Stimulated activated naive CD8-positive, alpha-beta T cell treated with anti-CD3 and anti-CD28 coated beads, Interleukin-15, Interleukin-2, amounts not matched to agents 100 U/mL and 50 U/mL, for 24 hours (primary cell): ENCODE data around the gene TRERF1.
"Not testable (repeated sequence)": the region's sequence is repeated elsewhere in the genome, so short reads cannot be mapped to it uniquely, and the experiment has no call there.

ENCODE experiments used
- ATAC-seq: fragments of 150-1000 bp; cut with Tn5 transposase; one replicate; pipeline ENCODE4 v1.10.0; 2021
- DNase-seq: peaks from one replicate; pipeline ENCODE4 v3.0.0; 2021

Gene TRERF1

DNA sequence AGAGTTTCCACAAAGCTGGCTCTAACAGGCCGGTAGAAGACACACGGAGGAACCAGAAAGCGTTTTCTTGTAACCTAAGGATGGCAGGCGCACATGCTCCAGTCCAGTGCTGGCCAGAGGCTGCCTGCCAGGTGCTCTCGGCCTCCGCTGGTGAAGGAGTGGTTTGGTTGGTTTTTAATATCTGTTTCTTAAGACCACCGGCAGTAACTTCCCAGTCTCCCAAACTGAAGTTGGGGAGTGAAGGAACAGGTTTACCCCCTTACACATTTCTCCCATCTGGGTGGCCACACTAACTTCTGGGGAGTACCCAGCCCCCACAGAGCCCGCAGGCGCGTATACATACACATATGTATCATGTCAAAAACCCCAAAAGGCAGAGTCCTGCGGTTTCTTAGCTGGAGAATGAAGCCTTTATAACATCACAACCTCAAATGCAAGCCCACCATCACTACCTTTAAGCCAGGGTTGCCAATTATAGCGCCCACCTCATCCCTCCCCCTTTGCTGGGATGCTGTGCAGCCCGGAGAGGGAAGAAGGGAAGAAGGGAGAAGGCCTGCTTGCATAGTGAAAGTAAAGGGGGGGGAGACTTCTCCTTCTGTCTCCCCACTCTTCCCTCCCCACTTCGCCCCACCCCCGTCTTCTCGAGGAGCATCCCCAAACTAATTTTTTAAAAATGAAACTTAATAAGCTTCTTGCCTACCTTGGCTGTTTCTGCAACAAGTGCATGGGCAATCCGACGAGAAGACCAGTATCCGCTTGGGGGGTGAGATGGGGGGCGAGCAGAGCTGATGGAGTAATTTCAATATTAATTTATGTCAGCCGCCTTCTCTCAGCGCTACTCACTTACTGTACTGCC lies 1.0 kb downstream of the TRERF1 start:
- DNase-seq = peak; percentile 57
- peak; percentile 40 for ATAC-seq

DNA sequence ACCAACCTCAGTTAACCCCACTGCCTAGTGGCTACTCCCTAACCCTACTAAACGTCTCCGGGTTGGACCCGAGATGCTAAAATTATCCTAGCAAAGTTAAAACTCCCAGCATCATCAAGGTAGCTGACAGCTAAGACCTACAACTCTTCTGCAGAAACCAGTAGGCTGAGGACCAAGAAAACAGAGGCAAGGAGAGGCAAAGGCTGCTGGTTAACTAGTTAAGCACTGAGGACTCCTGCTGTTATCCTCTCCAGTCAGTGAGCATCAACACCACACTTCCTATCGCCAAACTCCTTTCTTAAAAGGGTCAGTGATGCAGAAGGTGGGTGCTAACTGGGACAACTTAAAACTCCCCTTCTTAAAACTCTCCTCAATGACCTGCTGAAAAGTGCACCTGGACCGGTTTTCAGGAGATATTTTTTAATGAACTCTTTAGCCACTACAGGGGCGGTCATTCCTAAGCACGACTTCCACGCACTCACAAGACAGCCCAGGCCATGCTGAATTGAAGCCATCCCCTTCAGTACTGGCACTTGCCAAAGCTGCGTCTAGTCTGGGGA lies 1.7 kb downstream of the TRERF1 start:
- ATAC-seq (no peak), DNase-seq (no peak)

DNA sequence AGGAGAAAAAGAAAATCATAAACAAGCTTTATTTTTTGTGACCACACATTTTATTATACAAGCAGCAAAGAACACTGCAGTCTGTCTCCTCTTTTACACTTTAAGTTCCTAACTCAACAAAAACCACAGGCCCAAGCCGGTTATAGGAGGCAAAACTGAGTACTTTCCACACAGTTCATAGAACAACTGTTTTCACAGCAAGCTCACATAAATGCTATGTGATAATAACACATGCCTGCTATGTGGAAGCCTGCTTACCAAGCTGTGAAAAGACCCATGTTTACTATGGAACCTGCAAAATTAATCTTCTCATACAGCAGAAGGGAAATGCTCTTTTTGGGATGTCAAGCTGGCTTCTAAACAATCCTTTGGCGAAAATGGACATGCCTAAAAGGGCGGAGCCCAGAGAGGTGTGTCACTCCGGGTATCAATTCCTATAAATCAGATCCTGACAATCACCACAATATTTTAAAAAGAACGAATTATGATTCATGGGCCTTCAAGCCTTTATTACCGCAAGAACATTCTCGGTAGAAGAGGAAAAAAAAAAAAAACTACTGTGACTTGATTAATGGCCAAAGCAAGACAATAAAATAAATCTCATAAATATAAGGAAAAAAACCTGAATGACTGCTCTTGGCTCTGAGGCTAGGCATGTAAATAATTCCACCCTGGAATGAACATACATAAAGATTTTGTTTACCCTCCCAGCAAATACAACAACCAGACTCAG lies 2.6 kb downstream of the TRERF1 start:
- no peak for DNase-seq
- ATAC-seq = no peak

DNA sequence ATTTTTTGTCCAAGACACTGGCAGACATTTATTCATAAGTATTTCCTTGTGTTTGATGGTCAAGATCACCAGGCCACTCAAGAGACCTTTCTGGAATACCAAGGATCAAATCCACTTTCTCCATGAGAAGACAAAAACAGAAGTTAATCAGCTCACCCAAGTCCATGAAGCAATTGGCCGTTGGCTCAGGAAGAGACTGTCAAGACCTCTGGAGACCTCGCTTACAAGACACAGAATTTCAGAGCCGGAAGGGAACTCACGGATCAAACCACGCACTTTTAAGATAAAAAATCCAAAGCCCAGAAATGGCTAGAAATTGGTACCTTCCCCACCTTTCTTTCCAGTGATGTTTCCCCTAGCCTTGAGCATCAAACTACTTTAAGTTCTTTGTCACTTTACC lies 3.3 kb downstream of the TRERF1 start:
- DNase-seq (no peak), ATAC-seq (no peak)

DNA sequence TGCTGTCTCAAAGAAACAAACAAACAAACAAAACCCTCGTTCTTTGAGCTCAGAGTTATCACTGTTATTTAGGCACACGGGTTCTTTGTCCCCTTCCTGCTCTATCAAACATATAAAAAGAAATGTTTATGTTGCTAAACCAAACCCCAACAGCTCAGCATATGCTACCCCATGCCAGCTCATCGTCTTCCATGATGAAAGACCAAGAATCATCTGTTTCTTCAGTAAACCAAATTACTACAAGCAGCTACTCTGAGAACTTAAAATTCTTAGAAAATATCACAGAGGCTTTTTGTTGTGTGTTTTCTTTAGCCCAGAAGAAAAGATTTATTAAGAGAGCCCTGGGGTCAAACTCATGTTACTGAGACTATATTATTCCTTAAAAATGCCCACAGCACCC lies 4.7 kb downstream of the TRERF1 start:
- DNase-seq (no peak), ATAC-seq (no peak)

DNA sequence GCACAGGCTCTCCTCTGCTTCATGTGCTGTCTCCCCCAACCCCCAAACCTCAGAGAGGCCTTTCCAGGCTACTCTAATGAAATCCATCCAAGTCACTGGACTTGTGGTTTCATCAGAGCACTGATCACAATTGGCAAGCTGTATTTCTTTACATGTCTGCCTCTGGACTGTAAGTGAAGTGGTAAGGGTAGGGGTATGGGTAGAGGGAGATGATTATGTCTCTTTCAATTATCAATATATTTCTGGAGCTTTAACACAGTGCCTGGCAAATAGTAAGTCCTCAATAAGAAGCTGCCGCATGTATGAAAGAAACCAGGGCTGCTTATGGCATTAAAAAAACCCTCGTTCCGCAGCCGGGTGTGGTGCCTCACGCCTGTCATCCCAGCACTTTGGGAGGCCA lies 5.4 kb downstream of the TRERF1 start:
- no peak for ATAC-seq

DNA sequence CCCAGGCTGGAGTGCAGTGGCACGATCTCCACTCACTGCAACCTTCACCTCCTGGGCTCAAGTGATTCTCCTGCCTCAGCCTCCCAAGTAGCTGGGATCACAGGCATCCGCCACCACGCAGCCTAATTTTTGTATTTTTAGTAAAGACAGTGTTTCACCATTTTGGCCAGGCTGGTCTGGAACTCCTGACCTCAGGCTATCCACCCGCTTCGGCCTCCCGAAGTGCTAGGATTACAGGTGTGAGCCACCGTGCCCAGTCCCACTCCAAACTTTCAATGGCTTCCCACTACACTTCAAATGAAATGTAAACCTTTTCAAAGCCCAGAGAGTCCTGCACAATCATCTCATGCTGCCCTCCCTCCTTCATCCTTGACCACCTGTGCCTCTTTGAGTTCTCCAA lies 5.8 kb downstream of the TRERF1 start:
- not testable (repeated sequence) for DNase-seq, ATAC-seq

More for the DNA sequence above, 5.4 kb downstream of the TRERF1 start:
- no peak for DNase-seq

DNA sequence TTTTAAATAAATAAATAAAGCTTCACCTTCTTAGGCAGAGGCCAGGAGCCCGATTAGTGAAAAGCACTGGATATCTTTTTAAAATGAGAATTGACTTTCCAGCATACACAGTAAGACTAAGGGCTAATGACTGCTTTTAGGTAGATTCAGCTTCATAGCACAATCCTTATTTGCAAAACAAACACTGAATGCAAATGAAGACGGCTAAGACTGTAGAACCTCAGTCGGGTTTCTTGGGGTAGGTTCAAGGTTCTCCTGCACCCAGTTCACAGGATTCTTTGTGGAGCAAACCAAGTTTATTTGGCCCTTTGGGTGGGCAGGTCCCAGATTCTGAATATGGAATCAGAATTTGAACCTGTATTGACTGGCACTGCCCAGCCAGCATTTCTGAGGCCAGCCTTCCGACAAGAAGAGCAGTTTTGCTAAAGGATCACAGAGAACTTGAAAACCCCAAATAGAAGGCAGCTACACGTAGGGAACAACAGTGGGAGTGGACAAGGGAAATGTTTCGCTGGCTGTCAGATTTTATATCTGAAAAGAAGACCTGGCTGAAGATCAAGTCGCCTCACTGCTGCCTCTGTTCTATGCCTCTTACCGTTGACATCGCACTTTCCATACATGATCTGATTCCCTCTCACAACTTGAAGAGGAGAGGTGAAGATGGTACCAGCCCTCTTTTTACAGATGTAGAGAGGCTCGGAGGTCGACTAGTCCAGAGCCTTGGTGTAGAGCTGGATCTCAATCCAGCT lies 8.2 kb downstream of the TRERF1 start:
- ATAC-seq (no peak), DNase-seq (no peak)

DNA sequence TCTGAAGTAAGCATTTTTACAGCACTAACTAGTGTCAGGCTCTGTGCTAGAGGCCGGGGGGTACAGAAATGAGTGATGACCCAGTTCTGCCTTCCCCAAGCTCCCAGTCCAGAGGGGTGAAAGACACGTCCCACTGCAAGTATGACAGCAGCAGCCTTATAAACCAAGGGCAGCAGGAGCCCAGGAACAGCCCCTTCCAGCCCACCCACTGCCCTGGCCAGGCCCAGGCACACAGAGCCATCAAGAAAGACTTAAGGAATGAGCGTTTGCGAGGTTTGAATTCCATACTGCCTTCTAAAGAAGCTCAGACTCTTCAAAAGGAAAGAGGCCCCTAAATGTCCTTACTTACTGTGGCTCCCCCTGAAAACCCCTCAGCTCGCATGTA lies 10.0 kb downstream of the TRERF1 start:
- ATAC-seq (peak; percentile 68), DNase-seq (no peak)

DNA sequence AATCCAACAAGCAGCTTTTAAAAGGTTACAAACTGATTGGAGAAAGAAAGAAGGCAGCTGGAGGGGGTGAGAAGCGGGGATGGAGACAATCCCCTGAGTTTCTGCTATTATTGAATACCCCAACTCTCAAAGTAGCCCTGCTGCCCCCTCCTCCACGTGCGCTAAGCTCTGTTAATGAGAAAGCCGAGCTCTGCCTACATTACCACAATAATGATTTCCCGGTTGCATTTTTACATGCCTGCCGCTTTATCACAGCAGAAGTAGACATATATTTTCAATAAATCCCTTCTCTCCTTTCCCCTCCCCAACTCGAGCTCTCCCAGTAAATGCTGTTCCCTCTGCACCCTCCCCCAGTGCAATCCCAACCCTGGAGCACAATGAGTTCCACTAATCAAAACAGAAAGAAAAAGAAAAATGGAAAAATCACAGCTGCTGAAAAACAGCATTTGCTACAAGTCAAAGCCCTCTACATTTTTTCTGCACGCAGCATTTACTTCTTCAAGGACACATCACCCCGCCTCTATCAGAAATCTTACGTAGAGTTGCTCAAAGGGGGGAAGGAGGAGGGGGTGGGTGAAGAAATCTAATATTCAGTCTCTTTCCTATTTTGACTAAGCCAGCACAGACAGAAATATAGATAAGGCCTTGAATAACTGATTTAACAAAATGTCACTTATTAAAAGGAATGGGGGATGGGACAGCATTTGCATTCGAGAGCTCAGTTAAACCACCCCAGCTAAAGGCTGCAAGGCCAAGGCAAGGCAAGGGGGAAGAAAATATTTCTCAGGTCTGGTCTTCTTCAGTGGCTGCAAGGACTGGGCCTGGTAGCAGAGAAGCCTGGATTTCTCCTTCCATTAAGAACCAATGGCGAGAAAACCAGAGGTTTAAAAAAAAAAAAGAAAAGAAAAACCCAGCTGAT lies 10.7 kb downstream of the TRERF1 start:
- no peak for ATAC-seq
- no peak for DNase-seq

DNA sequence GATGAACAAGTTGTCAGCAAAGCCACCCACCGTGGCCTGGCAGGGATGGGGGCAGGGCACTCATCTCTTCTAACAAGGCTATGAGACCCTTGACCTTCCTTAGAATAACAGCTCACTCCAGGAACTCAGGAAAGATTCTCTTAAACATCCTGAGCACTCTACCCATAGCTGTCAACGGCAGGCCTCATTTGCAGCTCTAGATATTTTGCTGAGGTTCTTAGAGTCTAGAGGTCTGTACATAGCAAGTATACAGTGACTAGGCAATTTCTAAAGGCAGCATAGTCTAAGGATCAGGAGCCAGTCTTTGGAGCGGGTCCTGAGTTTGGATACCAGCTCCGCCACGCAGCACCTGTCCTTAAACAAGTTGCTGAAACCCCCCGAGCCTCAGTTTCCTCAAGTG lies 11.7 kb downstream of the TRERF1 start:
- DNase-seq (no peak), ATAC-seq (no peak)

DNA sequence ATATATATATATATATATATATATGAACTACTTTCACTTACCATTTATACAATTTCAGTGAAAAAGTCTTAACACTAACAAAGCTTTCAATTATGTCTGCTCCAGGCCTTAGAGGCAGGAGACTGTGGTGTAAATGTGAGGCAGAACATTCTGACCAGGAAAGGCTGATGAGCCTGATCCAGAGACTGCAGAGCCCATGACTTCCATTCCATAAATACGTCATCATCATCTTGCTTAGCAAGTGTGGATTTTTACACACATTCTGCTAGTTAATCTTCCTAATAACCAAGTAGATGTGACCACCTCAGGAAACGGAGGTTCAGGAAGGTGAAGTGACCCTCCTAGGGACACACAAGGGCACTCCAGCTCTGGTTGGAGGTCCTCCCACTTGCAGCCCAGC lies 14.9 kb downstream of the TRERF1 start:
- no peak for DNase-seq
- no peak for ATAC-seq

DNA sequence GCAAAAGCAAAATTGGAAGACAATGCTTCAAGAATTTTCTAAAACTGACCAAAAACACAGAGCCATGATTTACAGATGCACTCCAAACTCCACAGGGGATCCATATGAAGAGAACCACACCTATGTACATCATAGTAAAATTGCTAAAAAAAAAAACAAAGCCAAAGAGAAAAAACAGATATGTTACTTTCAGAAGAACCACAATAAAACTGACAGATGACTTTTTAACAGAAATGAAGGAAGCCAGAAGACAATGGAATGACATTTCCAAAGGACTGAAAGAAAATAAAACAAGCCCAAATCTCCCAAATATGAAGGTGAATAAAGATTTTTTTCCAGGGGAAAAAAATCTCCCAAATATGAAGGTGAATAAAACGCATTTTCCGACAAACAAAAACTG lies 17.5 kb downstream of the TRERF1 start:
- no peak for ATAC-seq
- no peak for DNase-seq

DNA sequence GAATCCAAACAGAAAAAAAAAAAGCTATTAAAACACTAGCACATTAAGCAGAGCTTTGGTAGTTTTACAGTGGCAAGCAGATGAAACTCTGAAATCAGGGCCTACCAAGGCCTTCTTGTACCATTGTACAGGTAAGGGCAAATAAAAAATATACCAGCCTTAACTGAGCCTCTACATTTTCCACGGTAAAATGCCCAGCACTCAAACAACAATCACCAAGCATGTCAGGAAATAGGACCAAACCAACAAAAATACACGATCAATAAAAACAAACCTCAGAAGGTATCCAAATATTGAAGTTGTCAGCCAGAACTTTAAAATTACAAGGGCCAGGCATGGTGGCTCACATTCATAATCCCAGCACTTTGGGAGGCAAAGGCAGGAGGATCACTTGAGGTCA lies 18.3 kb downstream of the TRERF1 start:
- no peak for ATAC-seq
- no peak for DNase-seq

DNA sequence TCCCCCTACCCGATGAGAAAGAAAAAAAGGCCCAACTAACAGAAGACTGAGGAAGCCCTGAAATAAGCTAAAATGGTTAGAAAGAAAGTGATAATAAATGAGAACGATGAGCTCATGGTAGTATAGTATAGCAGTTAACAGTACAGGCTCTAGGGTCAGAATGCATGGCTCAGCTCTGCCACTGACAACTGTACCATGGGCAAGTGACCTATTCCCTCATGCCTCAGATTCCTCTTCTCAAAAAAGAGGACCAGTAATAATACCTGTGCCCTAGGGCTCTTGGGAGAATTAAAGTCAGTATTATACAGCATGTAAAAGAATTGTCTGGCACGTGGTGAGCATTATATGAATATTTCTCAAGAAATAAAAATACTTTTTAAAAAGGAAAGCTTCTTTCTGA lies 19.8 kb downstream of the TRERF1 start:
- DNase-seq (no peak), ATAC-seq (no peak)

DNA sequence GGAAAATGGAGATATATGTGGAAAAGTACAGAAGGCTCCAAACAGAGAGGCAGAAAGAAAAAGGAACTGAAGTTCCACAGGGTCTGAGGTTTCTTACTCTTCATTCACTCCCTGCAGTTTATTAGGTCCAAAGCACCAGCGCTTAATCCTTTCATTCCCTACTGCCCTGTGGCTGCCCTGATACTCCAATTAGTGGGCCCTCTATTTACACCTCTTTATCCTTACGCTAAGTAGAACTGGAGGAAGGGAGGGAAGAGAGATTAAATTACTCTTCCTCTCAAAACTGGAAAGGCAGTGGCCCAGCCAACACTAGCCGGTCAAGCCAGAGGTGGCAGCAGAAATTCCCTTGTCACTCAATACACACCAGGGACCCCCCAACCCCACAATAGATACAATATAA lies 20.4 kb downstream of the TRERF1 start:
- ATAC-seq (no peak), DNase-seq (no peak)

DNA sequence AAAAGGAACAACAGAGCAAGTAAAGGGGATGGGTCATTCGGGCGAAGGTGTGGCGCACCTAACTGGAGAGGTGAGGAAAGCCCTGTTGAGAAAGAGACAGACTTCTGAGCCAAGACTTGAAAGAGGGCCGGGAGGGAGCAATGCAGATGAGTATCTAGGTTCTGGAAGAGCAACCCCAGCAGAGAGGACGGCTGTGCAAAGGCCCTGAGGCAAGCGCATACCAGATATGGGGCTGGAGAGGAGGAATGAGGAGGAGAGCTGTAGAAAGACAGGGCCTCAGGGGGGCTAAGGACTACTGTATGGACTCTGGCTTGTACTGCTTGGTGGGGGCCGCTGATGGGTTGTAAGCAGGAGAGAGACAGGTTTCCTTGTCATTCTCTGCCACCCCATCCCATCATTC lies 21.9 kb downstream of the TRERF1 start:
- ATAC-seq (no peak), DNase-seq (no peak)

DNA sequence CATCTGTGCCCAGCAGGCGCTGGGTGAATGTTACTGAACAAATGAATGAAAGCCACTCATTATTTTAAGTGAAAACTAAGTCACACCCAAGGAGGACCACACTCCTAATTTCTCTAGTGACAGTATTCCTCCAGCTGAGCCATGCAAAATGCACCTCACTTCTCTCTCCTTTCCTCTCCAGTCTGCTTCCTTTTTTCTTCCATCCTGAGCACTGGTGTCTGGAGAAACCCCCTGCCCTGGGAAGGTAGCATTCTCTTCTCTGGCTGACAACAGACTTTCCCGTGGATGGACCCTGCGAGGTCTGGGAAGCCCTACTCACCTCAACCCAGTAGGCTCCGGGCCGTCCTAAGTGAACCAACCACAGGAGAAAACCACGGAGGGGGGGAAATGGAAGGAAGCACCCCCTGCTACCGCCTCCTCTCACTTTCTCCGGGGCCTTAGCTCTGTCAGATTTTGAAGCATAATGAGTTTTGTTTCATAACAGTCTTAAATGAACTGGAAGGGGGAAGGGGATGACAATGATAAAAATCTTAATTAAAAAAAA lies 22.6 kb downstream of the TRERF1 start:
- DNase-seq = peak; percentile 26
- no peak for ATAC-seq

DNA sequence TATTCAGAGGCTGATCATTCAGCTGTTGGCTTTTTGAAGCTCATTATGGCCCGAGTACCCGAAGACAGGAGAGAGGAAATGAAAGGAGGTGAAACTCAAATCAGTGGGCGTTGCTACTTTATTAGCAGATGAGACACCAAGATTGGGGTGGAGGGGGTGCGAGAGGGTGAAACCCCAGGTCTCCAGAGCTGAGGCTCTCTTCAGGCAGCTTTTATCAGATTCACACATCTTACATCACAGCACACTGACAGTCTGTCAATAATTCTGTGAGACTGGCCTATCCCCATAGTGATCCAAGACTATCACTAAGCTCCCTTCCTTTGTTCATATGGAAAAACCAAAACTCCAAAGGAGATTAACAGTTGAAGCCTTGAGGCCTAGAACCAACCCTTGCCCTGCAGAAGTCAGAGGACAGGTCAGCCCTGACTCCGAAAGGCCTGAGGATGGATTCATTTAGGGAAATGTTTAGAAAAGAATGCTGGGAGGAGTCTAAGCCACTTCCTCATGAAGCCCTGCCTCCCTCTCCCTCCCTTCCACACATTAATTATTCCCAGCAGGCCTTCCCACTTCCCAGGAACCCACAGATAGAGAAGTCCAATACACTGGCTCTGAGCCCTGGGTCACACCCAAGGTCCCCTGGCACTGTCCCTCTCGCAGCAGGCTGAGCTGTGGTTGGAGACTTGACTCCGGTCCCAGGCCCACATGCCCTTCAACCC lies 23.2 kb downstream of the TRERF1 start:
- peak; percentile 77 for ATAC-seq
- DNase-seq = peak; percentile 42

DNA sequence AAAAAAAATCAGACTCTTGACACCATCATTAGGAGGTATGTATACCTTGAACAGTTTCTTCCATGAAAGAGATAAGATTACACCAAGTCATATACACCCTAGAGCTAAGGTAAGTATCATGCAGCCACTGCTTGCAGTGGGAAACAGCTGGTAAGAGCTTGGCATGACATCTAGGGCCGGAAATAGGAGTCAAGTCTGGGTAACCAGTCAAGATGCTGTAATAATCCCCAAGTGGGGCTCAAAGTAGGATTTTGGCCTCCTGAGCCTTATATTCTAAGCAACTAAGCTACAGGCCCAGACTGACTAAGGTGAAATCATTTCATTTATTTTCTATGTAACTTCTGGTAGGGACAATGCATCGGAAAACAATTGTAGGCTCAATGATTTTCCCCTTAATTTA lies 23.9 kb downstream of the TRERF1 start:
- DNase-seq (no peak), ATAC-seq (no peak)

DNA sequence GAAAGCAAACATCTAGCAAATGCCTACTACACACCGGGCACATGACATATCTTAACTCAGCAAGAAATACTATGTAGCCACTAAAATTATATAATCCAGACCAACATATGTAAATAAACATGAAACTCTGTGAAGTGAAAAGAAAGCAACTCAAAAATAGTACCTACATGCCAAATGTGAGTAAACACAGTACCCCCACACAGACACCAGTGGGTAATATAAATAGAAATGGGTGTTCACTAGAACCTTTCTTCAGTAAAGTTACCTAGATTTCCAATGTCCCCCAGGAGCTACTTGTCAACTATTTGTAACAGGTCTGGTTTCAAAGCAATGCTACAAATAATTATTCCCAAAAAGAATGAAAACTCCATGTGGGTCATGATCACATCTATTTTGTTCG lies 25.5 kb downstream of the TRERF1 start:
- ATAC-seq = no peak
- no peak for DNase-seq
